K562 (cell line): ENCODE results near the gene AHCYL2. TPM values are rescaled to one million over a fixed set of nuclear protein-coding genes. Genes with fewer than 3 reads are reported as not detected.

ENCODE experiments used
- ARID3A ChIP-seq: IDR thresholded peaks from 2 replicates; pipeline ENCODE4 v1.6.1; 2012; ENCODE audit warnings: low read depth, low read length, improper control_type of control experiment, borderline replicate concordance
- ASH1L ChIP-seq: fragments of 450-650 bp; IDR thresholded peaks from 2 replicates; pipeline ENCODE4 v1.6.1; 2018; ENCODE audit warnings: borderline replicate concordance, mild to moderate bottlenecking, low read depth; ENCODE audit not compliant: partially characterized antibody
- ATF1 ChIP-seq, 2 experiments: fragments of 450-650 bp in 1 of 2; IDR thresholded peaks; 2 replicates each; pipeline ENCODE4 v1.6.1; 2016; ENCODE audit warnings: missing compliant biosample characterization in 1 of 2, missing genetic modification characterization in 1 of 2
- BRF2 ChIP-seq: IDR thresholded peaks from 3 replicates; pipeline ENCODE4 v1.6.1; 2011; ENCODE audit warnings: borderline replicate concordance, mild to moderate bottlenecking; ENCODE audit not compliant: insufficient read length, insufficient read depth
- CTCF ChIP-seq, 3 experiments: IDR thresholded peaks in 2 of 3; conservative IDR thresholded peaks in 1 of 3; 2 replicates each; pipeline ENCODE4 v1.5.1; 2011 to 2012; ENCODE audit warnings: low read length in 3 of 3, mild to moderate bottlenecking in 3 of 3, control low read depth in 2 of 3, improper control_type of control experiment in 1 of 3, inconsistent platforms in 1 of 3, low read depth in 1 of 3, mixed read lengths in 1 of 3, moderate library complexity in 1 of 3; ENCODE audit not compliant: insufficient read depth in 2 of 3
- DLX4 ChIP-seq: fragments of 250-450 bp; sonication (Bioruptor Pico); IDR thresholded peaks from 2 replicates; pipeline ENCODE4 v1.6.1; 2021; ENCODE audit warnings: mild to moderate bottlenecking
- L3MBTL2 ChIP-seq: fragments of 450-650 bp; IDR thresholded peaks from 2 replicates; pipeline ENCODE4 v1.6.1; 2016; ENCODE audit warnings: mild to moderate bottlenecking, moderate library complexity
- MEIS2 ChIP-seq: fragments of 450-650 bp; IDR thresholded peaks from 2 replicates; pipeline ENCODE4 v1.6.1; 2014; ENCODE audit warnings: mild to moderate bottlenecking; ENCODE audit not compliant: partially characterized antibody
- MTA1 ChIP-seq: fragments of 450-650 bp; IDR thresholded peaks from 2 replicates; pipeline ENCODE4 v1.6.1; 2017; ENCODE audit warnings: borderline replicate concordance
- MYC ChIP-seq, 2 experiments: fragments of 250-450 bp in 1 of 2; sonication (Bioruptor Pico) in 1 of 2; IDR thresholded peaks; 2 replicates each; pipeline versions ENCODE4 v1.5.1 to v1.6.1; 2012 to 2021; ENCODE audit warnings: low read depth in 2 of 2, borderline replicate concordance in 1 of 2, improper control_type of control experiment in 1 of 2, low read length in 1 of 2, mild to moderate bottlenecking in 1 of 2, moderate library complexity in 1 of 2
- NR4A1 ChIP-seq, 2 experiments: fragments of 250-450 bp in 1 of 2; fragments of 450-650 bp in 1 of 2; sonication (Bioruptor Pico) in 1 of 2; IDR thresholded peaks; 2 replicates each; pipeline versions ENCODE4 v1.4.0 to v1.6.1; 2016 to 2020; ENCODE audit warnings: mild to moderate bottlenecking in 2 of 2, missing compliant biosample characterization in 1 of 2, missing genetic modification characterization in 1 of 2, moderate library complexity in 1 of 2
- PML ChIP-seq: IDR thresholded peaks from 2 replicates; pipeline ENCODE4 v1.6.1; 2012; ENCODE audit warnings: low read length, inconsistent platforms
- PTBP1 ChIP-seq: fragments of 200-400 bp; formaldehyde crosslinking; IDR thresholded peaks from 2 replicates; pipeline ENCODE4 v1.6.1; 2017; ENCODE audit warnings: low read depth, low read length
- RAD21 ChIP-seq, 2 experiments: fragments of 250-450 bp in 1 of 2; fragments of 450-650 bp in 1 of 2; sonication (Bioruptor Pico) in 1 of 2; formaldehyde crosslinking in 1 of 2; IDR thresholded peaks in 1 of 2; conservative IDR thresholded peaks in 1 of 2; 2 replicates each; pipeline versions ENCODE4 v1.4.0 to v1.8.0; 2020 to 2022; ENCODE audit warnings: mild to moderate bottlenecking in 2 of 2, moderate library complexity in 1 of 2
- RBM39 ChIP-seq: fragments of 200-400 bp; formaldehyde crosslinking; optimal IDR thresholded peaks from 2 replicates; pipeline ENCODE3; 2018; ENCODE audit warnings: low read depth, low read length
- SMC3 ChIP-seq: conservative IDR thresholded peaks from 2 replicates; pipeline ENCODE4 v1.6.1; 2011; ENCODE audit warnings: low read depth, low read length, improper control_type of control experiment; ENCODE audit not compliant: insufficient read depth
- SOX6 ChIP-seq: fragments of 450-650 bp; IDR thresholded peaks from 2 replicates; pipeline ENCODE4 v1.6.1; 2014; ENCODE audit warnings: mild to moderate bottlenecking
- UBTF ChIP-seq, 2 experiments: IDR thresholded peaks; 2 replicates each; pipeline ENCODE4 v1.6.1; 2012; ENCODE audit warnings: improper control_type of control experiment in 2 of 2, low read depth in 2 of 2, low read length in 2 of 2, borderline replicate concordance in 1 of 2
- ZNF263 ChIP-seq: sonication (generic); formaldehyde crosslinking; IDR thresholded peaks from 2 replicates; pipeline ENCODE4 v1.8.0; 2022; ENCODE audit warnings: mild to moderate bottlenecking, missing genetic modification reagents, borderline replicate concordance
- polyA plus RNA-seq, 8 experiments: library from polyadenylated mRNA; depleted of rRNA in 4 of 8; stranded (reverse) in 5 of 8; unstranded in 3 of 8; fragments of >200 nt; fragmentation: Nextera tagmentation in 2 of 8; fragmentation: Illumina TruSeq in 1 of 8; extraction: Ambion mirVana in 2 of 8; extraction: Trizol in 1 of 8; gene quantifications; 2 replicates each; pipeline versions ENCODE4 v1.2.1 to v1.2.3, GENCODE V29; 2011 to 2014; ENCODE audit warnings: inconsistent platforms in 1 of 8, missing spikeins in 1 of 8
- total RNA-seq, 7 experiments: library from RNA; depleted of rRNA in 6 of 7; stranded (reverse); fragments of >200 nt in 6 of 7; fragmentation: Illumina TruSeq in 2 of 7; extraction: Trizol in 2 of 7; gene quantifications; 2 replicates each; pipeline versions ENCODE4 v1.2.1 to v1.2.3, GENCODE V29; 2011 to 2021; ENCODE audit warnings: low replicate concordance in 1 of 7

AHCYL2 gene
- total and polyA plus RNA-seq, 9 of the 15 experiments (the other 6 are each of a cell fraction or from before 2014, with no cell fraction given) = 0.93 to 10.5 (median 5.2) TPM

- TF ChIP-seq CTCF (IDR thresholded peaks at IDR 0.05 in 2 of 3, conservative IDR thresholded peaks at IDR 0.05 in 1 of 3; ENCODE audit: insufficient read depth in 2 of 3, low read depth in 1 of 3, low read length in 3 of 3) (peak; percentile 72 to 81 (median 78)), ARID3A (no peak), RBM39 (no peak), BRF2 (no peak), UBTF (IDR thresholded peaks at IDR 0.05; ENCODE audit: borderline replicate concordance in 1 of 2, low read depth in 2 of 2, low read length in 2 of 2) (0 out of 4 replicates have a peak, but pooled peaks of 1 of the 2 experiments have one; percentile 44), MYC (IDR thresholded peaks at IDR 0.05; ENCODE audit: low read depth, low read length) (0 out of 2 replicates have a peak, but pooled peaks have one; percentile 16), MYC (CRISPR knock-in tag; IDR thresholded peaks at IDR 0.05; ENCODE audit: borderline replicate concordance, low read depth) (no peak), ATF1 (CRISPR knock-in tag; IDR thresholded peaks at IDR 0.05) (no peak), ATF1 (tag; IDR thresholded peaks at IDR 0.05) (0 out of 2 replicates have a peak, but pooled peaks have one; percentile 24), DLX4 (no peak), ASH1L (no peak), NR4A1 (CRISPR knock-in tag; IDR thresholded peaks at IDR 0.05) (0 out of 2 replicates have a peak, but pooled peaks have one; percentile 2), NR4A1 (tag; IDR thresholded peaks at IDR 0.05) (no peak), RAD21 (CRISPR knock-in tag; conservative IDR thresholded peaks at IDR 0.05 in 1 of 2, IDR thresholded peaks at IDR 0.05 in 1 of 2) (peak; percentile 62 to 83), PTBP1 (no peak), L3MBTL2 (peak; percentile 69), SMC3 (peak; percentile 30; the same call in 1 of the 2 replicates), MEIS2 (peak; percentile 19), SOX6 (peak; percentile 54; the same call in 1 of the 2 replicates), ZNF263 (CRISPR knock-in tag) (peak; percentile 95), MTA1 (no peak), PML (no peak)
Measured at GRCh38 chr7:129213828-129214227, 11.0 kb upstream of the AHCYL2 start (continued).
